Right lobe of liver (tissue), 6 donors: ENCODE measurements around the gene POU2F1. TPM values are rescaled to one million over a fixed set of nuclear protein-coding genes. Genes with fewer than 3 reads are reported as not detected.

Experiments
- ATAC-seq, 4 donors: fragments of 200-7000 bp; cut with Tn5 transposase; one replicate each; pipeline ENCODE4 v1.9.1; 2020; ENCODE audit warnings: mild to moderate bottlenecking in 4 of 4, moderate library complexity in 4 of 4
- DNase-seq, 3 donors: peaks; one replicate each; pipeline ENCODE4 v3.0.0-alpha.2; 2020
- H3K27ac ChIP-seq, 3 donors: fragments of 200-600 bp; one replicate each; pipeline ENCODE4 v1.8.0; 2022
- H3K27me3 ChIP-seq, 2 donors: fragments of 200-600 bp; one replicate each; pipeline ENCODE4 v1.8.0; 2022
- H3K36me3 ChIP-seq, 4 donors: fragments of 200-600 bp; sonication (generic) in 1 of 4; one replicate each; pipeline versions ENCODE4 v1.5.1 to v1.8.0; 2017 to 2022; ENCODE audit warnings: control low read depth in 1 of 4
- H3K4me1 ChIP-seq, 4 donors: fragments of 200-600 bp; sonication (generic) in 1 of 4; one replicate each; pipeline versions ENCODE4 v1.5.1 to v1.8.0; 2017 to 2022; ENCODE audit warnings: control low read depth in 1 of 4
- H3K4me3 ChIP-seq, 3 donors: fragments of 200-600 bp; one replicate each; pipeline ENCODE4 v1.8.0; 2022
- H3K9me3 ChIP-seq, 4 donors: fragments of 200-600 bp; sonication (generic) in 1 of 4; one replicate each; pipeline versions ENCODE4 v1.5.1 to v1.8.0; 2017 to 2022; ENCODE audit warnings: control low read depth in 1 of 4
- POLR2A ChIP-seq: fragments of 450-650 bp; IDR thresholded peaks from one replicate; pipeline ENCODE4 v1.6.1; 2017; ENCODE audit warnings: antibody characterized with exemption, mild to moderate bottlenecking
- WGBS: methylation state at CpG from one replicate; pipeline ENCODE4 v1.1.6; 2018; ENCODE audit warnings: low coverage, low lambda C conversion rate; ENCODE audit not compliant: insufficient coverage; ENCODE audit errors: missing lambda C conversion rate; 5-methylcytosine and 5-hydroxymethylcytosine counted together
- intact Hi-C, 2 donors: fragments of 100-400 bp; cut with DNase I; formaldehyde crosslinking; loops; one replicate each; pipeline versions ENCODE4 v1.11.2 to v1.14.1; 2022
- total RNA-seq, 6 experiments: library from RNA; depleted of rRNA in 2 of 6; stranded (reverse); fragments of >200 nt in 2 of 6; fragmentation: NEBNext Ultra II Directional in 3 of 6; extraction: Animal tissue kit (Norgen Biotek cat#: 25700) in 3 of 6; gene quantifications; one replicate each; pipeline versions ENCODE4 v1.1.0 to v1.2.4, GENCODE V29; 2016 to 2023
- TF ChIP-seq, protein P1 (sequence below), 4 donors: fragments of 200-600 bp in 3 of 4; fragments of 450-650 bp in 1 of 4; IDR thresholded peaks; one replicate each; pipeline versions ENCODE4 v1.5.1 to v1.8.0; 2016 to 2022; ENCODE audit warnings: antibody characterized with exemption in 4 of 4, mild to moderate bottlenecking in 2 of 4
- donor health status: DM: no; HTN: yes; CAD: no.
- donor health status: DM: no; HTN: no; CAD: no.
- donor health status: DM: no; HTN: no; CAD: no.
- donor health status: DM: no; HTN: yes; CAD: no.
- donor health status: DM: no; HTN: yes; CAD: no.

Gene POU2F1
- total RNA-seq, 6 experiments from 2014 or later, result 4.8 to 10.3 (median 6.2) TPM

DNA sequence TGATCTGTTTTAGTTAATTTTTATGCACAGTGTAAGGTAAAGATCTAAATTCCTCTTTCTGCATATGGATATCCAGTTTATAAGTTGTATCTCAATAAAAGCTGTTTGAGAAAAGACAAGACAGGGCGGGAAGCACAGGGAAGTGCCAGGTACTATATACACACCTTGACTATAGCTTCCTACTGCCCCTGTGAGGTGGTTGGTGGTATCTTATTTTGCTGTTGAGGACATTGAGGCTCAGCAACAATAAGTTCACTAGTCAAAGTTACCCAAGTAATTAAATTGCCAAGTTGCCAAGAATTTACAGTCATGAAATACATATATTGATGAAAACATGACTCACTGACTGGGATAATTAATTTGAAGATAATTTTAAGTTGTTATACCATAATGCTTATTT is 188.5 kb downstream of the POU2F1 start:
- no peak overlapping the region for H3K27ac ChIP-seq
- no peaks in the 10 kb centered on the region for H3K9me3 ChIP-seq
- H3K27me3 ChIP-seq, result no peaks in the 10 kb centered on the region
- H3K4me3 ChIP-seq, result no peak overlapping the region
- 75% methylated on average over 1 of the region's 1 CpG for WGBS
- ATAC-seq, result peak in 3 of 4 donors; percentile 35 to 60 (median 47)
- intact Hi-C loops, result no loop called here
- DNase-seq, result no peak
- H3K36me3 ChIP-seq, result peaks cover 0 to 6% (median 0%) of the 10 kb centered on the region in 4 donors
- no peaks in the 10 kb centered on the region for H3K4me1 ChIP-seq
- TF ChIP-seq, protein P1, sequence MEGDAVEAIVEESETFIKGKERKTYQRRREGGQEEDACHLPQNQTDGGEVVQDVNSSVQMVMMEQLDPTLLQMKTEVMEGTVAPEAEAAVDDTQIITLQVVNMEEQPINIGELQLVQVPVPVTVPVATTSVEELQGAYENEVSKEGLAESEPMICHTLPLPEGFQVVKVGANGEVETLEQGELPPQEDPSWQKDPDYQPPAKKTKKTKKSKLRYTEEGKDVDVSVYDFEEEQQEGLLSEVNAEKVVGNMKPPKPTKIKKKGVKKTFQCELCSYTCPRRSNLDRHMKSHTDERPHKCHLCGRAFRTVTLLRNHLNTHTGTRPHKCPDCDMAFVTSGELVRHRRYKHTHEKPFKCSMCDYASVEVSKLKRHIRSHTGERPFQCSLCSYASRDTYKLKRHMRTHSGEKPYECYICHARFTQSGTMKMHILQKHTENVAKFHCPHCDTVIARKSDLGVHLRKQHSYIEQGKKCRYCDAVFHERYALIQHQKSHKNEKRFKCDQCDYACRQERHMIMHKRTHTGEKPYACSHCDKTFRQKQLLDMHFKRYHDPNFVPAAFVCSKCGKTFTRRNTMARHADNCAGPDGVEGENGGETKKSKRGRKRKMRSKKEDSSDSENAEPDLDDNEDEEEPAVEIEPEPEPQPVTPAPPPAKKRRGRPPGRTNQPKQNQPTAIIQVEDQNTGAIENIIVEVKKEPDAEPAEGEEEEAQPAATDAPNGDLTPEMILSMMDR (IDR thresholded peaks at IDR 0.05), result peak in 3 of 4 donors; percentile 16 to 27 (median 22)
- TF ChIP-seq POLR2A, result no peak

DNA sequence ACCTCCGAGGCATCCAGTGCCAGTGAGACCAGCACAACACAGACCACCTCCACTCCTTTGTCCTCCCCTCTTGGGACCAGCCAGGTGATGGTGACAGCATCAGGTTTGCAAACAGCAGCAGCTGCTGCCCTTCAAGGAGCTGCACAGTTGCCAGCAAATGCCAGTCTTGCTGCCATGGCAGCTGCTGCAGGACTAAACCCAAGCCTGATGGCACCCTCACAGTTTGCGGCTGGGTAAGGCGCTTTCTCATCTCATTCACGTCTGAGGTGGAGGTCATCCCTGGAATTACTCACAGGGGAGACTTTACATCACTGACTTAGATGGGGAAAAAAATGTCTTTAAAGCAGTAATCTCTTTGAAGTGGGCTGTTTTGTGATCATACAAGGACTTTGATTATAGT is 191.4 kb downstream of the POU2F1 start:
- WGBS, result 90% methylated on average over 1 of the region's 4 CpGs
- no peak overlapping the region for H3K27ac ChIP-seq
- H3K27me3 ChIP-seq, result no peaks in the 10 kb centered on the region
- DNase-seq, result no peak
- ATAC-seq, result no peak
- intact Hi-C loops, result no loop called here
- H3K4me3 ChIP-seq, result no peak overlapping the region
- H3K4me1 ChIP-seq, result no peaks in the 10 kb centered on the region
- no peaks in the 10 kb centered on the region for H3K9me3 ChIP-seq
- peaks cover 0 to 12% (median 0%) of the 10 kb centered on the region in 4 donors for H3K36me3 ChIP-seq
- TF ChIP-seq POLR2A, result no peak
- TF ChIP-seq, protein P1 (IDR thresholded peaks at IDR 0.05), result no peak

DNA sequence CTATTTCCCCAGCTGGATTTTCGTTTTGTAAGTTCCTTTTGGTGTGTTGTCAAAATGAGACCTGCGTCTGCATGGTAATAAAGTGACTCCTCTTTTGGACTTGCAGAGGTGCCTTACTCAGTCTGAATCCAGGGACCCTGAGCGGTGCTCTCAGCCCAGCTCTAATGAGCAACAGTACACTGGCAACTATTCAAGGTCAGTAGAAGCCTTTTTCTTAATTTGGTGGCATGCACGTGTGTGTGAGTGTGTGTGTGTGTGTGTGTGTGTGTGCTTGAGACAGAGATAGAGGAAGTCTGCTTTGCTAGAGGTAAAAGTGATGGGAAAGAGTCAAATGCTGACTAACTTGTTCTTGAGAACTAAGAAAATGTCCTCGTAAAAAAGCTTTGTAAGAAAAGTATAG is 192.2 kb downstream of the POU2F1 start:
- DNase-seq (no peak), ATAC-seq (no peak)
- no peaks in the 10 kb centered on the region for H3K4me1 ChIP-seq
- no peaks in the 10 kb centered on the region for H3K27me3 ChIP-seq
- H3K27ac ChIP-seq, result no peak overlapping the region
- H3K4me3 ChIP-seq, result no peak overlapping the region
- H3K36me3 ChIP-seq, result peaks cover 0 to 12% (median 0%) of the 10 kb centered on the region in 4 donors
- 65% methylated on average over 5 of the region's 5 CpGs for WGBS
- no peaks in the 10 kb centered on the region for H3K9me3 ChIP-seq
- intact Hi-C loops, result no loop called here
- no peak for TF ChIP-seq POLR2A

DNA sequence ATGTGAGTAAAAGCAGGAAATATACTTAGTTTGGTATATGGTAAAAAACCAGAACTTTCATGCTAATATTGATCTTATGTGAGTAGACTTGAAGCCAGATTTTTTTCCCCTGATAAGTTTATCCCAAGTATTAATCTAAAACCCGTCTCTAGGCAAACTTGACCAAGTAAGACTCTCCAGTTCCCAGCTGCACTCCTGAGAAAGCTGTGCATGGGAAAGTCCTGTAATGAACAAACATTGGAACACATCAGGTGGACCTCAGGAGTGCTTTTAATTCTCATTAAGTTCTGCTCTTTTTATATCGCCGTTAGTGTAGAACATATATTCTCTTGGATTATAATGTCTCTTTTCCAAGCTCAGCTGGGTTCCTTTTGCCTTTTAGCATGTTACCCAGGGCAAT is 192.6 kb downstream of the POU2F1 start:
- no peak overlapping the region for H3K27ac ChIP-seq

DNA sequence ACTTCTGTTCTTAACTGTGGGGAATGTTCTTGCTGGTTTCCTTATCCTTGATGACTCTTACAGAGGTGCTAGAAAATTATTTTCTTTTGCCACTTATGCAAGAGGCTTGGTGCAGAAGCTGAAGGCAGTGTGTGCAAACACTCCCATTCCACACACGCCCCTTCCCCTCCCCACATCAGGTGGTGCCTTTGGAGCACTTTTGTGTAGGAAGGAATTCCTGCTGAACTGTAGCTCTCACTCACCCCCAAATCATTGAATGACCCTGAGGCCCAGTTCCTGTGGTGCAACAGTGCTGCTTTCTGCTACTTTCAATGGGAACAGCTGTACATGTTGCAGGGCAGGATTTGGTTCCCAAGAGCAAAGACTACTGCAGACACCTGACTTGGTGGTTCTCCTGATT is 195.8 kb downstream of the POU2F1 start:
- Histone ChIP-seq H3K9me3 (no peaks in the 10 kb centered on the region), H3K27ac (no peak overlapping the region), H3K4me1 (no peaks in the 10 kb centered on the region), H3K4me3 (no peak overlapping the region), H3K36me3 (peaks cover 0 to 12% (median 0%) of the 10 kb centered on the region in 4 donors), H3K27me3 (no peaks in the 10 kb centered on the region)
- TF ChIP-seq, protein P1 (IDR thresholded peaks at IDR 0.05), result no peak
- no peak for TF ChIP-seq POLR2A
- DNase-seq, result no peak
- intact Hi-C loops, result no loop called here
- 83% methylated on average over 1 of the region's 1 CpG for WGBS
- ATAC-seq, result no peak

More for the DNA sequence above, 192.6 kb downstream of the POU2F1 start:
- H3K9me3 ChIP-seq, result no peaks in the 10 kb centered on the region
- 92% methylated on average over 3 of the region's 3 CpGs for WGBS
- H3K27me3 ChIP-seq, result no peaks in the 10 kb centered on the region
- ATAC-seq, result no peak
- TF ChIP-seq, protein P1 (IDR thresholded peaks at IDR 0.05), result no peak
- TF ChIP-seq POLR2A, result no peak
- H3K4me3 ChIP-seq, result no peak overlapping the region
- H3K4me1 ChIP-seq, result no peaks in the 10 kb centered on the region
- H3K36me3 ChIP-seq, result peaks cover 0 to 12% (median 0%) of the 10 kb centered on the region in 4 donors
- DNase-seq, result no peak
- intact Hi-C loops, result no loop called here
